Measurements from ENCODE around the gene XRCC1. TPM values are rescaled to one million over a fixed set of nuclear protein-coding genes. Genes with fewer than 3 reads are reported as not detected.

Gene XRCC1, protein sequence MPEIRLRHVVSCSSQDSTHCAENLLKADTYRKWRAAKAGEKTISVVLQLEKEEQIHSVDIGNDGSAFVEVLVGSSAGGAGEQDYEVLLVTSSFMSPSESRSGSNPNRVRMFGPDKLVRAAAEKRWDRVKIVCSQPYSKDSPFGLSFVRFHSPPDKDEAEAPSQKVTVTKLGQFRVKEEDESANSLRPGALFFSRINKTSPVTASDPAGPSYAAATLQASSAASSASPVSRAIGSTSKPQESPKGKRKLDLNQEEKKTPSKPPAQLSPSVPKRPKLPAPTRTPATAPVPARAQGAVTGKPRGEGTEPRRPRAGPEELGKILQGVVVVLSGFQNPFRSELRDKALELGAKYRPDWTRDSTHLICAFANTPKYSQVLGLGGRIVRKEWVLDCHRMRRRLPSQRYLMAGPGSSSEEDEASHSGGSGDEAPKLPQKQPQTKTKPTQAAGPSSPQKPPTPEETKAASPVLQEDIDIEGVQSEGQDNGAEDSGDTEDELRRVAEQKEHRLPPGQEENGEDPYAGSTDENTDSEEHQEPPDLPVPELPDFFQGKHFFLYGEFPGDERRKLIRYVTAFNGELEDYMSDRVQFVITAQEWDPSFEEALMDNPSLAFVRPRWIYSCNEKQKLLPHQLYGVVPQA
- total RNA-seq (ENCODE audit: insufficient read depth, low replicate concordance) = 6.0 TPM

DNA sequence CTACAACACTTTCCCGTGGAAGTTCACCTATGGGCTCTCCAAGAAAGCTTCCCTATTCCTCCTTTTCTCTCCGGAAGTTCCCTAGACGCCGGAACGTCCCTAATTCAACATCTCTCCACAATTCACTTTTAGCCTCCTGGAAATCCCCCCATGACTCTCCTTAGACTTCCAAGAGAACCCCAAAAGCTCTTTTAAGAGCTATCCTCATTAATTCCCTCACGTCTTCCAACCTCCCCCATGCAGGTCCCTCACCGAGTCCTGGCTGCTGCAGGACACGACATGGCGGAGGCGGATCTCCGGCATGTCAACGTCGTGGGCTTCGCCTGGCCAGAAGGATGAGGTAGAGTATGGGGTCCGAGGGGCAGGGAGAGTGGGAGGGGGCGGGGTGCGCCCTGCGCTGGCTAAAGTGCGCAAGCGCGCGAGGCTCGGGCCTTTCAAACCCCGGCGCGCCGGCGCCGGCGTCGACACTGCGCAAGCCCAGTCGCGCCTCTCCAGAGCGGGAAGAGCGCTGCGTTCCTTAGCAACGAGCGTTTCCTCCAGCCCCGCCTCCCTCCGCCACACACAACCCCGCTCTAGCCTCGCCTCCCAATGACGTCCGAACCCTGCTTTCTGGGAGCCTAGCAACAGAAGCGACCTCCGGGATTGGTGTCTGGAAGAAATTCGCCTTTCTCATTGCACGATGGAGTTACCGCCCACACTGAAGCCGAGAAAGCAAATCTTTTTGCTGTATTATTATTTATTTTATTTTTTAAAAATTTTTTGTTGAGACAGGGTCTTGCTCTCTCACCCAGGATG is at the start of gene XRCC1, which contains the start of gene PINLYP:
TSS of gene XRCC1 (minus strand) at position 372 of the 795 bp plus-strand sequence. CDS start at position 303, 69 bp downstream.
TSS of gene PINLYP (plus strand) at position 646 of the 795 bp plus-strand sequence. CDS start 1,391 bp downstream, outside the sequence.
- peak; percentile 100 for DNase-seq (ENCODE audit: low spot score)

- no peak for DNase-seq (ENCODE audit: low spot score)
These were observed 49.6 kb upstream of the XRCC1 start for GRCh38 chr19:43624933-43625332.

DNA sequence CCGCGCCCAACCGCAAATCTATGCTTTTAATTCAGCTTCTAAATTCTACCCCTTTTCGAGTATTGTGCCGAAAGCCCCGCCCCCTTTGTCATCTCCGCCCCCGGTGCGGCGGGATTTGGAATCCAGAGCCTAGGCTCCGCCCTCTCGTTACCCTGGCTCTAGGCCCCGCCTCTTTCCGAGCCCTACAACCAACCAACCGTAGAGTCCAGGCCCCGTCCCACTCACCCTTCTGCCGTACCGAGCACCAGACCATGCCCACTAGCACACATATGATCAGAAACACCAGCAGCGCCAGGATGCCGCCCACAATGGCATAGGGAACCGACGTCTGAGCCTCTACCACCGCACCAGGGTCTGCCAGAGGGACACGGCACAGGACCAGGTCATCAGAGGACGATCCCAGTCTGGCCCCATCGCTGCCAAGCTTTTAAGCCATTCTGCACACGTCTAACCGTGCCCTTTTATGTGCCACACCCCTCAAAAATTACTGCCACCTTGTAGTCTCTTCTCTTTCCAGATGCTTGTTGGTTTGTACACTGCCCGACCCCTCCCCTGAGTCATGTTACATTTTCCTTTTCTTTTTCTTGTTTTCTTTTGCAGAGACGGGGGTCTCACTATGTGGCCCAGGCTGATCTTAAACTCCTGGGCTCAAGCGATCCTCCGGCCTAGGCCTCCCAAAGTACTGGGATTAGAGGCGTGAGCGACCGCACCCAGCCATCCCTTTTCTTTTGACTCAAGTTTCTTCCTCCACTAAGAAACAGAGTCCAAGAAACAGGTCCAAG is 48.8 kb upstream of the XRCC1 start:
- DNase-seq (ENCODE audit: low spot score) = no peak

- DNase-seq (ENCODE audit: low spot score) = no peak
These were observed 47.6 kb upstream of the XRCC1 start for GRCh38 chr19:43622956-43623355.

DNA sequence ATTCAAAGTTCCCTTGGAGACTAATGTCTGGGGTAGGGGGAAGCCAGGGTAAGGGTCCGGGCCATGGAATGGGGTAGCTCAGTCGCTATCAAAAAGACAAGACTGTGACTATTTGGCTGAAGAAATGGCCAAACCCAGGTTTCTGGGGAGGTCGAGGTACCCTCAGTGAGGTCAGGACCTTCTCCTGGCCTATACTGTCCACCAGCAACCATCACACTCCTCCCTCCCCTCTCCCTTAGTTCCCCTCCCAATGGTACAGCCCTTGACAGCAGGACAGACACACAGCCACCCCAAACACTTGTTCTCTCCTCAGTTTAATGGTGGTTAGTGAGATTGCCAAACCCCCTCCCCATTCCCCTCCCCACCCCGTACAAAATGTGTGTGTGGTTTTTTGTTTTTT is 46.7 kb upstream of the XRCC1 start:
- DNase-seq (ENCODE audit: low spot score) = no peak

GRCh38 chr19:43620061-43621001 is 45.0 kb upstream of the XRCC1 start:
- DNase-seq (ENCODE audit: low spot score) = no peak

GRCh38 chr19:43619262-43620060 is 44.1 kb upstream of the XRCC1 start, which contains the start of gene ZNF428:
Gene ZNF428, minus strand, starts transcription at chr19:43619629. Its CDS starts 5,325 bp downstream, at chr19:43614304.
- peak; percentile 95 for DNase-seq (ENCODE audit: low spot score)

DNA sequence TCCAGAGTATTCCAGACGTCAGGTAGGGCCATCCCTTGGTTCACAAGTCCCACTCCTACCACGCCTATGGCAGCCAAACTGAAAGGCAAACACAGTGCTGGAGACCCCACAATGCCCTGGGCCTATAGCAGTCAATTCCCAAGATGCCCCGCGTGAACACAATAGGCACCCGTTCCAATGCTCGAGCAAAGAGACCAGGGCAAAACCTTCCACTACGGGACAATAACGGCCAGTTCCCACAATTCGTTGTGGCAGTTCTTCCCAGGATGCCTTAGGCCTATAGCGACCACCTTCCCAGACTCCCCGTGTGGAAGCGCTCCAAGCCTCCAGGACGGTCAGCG is 43.6 kb upstream of the XRCC1 start:
- no peak for DNase-seq (ENCODE audit: low spot score)

GRCh38 chr19:43616954-43617353 is 41.6 kb upstream of the XRCC1 start:
- DNase-seq (ENCODE audit: low spot score) = no peak

DNA sequence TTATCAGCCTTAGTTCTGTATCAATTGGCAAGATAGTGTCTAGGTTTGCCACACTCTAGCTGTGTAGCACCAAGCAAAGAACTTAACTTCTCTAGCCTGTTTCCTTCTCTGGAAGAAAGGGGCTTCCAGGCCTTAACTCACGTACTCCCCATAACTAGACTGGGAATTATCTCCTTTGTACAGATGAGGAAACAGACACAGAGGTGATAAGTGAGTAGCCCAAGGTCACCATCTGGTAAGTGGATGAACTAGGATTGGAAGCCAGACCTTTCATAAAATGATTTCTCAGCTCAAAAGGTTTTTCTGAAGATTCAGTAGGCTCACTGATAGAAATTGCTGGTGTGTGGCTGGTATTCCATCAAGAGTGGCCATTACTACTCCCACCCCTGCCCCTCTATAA is 41.0 kb upstream of the XRCC1 start:
- no peak for DNase-seq (ENCODE audit: low spot score)

DNA sequence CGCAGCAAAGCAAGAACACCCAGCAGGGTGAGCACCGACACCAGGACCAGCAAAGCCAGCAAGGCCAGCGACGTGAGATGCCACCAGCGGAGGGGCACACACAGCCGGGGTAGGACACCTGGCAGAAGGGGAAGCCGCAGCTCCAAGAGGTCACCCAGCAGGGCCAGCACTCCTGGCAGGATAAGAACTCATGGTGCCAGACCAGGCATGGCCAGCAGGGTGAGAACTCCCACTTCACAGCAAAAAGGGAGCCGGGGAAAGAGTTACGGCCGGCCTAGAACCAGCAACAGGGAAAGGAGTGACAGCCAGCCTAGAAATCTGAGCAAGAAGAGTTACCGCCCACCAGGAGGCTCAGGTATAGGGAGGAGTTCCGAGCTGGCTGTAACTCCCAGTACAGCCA is 37.0 kb upstream of the XRCC1 start:
- no peak for DNase-seq (ENCODE audit: low spot score)

- DNase-seq (ENCODE audit: low spot score) = no peak
These were observed 36.5 kb upstream of the XRCC1 start, which contains the start of gene SRRM5 for GRCh38 chr19:43611788-43612187. Gene SRRM5, plus strand, starts transcription at chr19:43612088. Its CDS starts 34 bp downstream, at chr19:43612122.

DNA sequence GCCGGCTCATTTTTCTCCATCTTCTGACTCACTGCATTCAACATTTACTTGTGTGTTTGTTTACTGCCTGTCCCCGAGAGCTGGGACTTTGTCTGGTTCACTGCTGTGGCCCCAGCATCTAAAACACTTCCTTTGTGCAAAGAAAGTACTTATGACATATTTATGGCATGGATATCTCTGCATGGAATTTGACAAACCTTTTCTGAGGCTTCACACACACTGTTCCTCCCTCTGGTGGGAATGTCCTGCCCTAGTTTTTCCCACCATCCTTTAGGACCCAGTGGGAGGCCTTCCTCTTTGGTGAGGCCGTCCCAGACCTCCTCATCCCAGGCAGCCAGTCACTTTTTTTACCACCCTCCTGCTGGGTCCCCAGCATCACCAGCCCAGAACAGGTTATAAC is 35.2 kb upstream of the XRCC1 start:
- no peak for DNase-seq (ENCODE audit: low spot score)

- no peak for DNase-seq (ENCODE audit: low spot score)
These were observed 34.5 kb upstream of the XRCC1 start for GRCh38 chr19:43609872-43610271.

DNA sequence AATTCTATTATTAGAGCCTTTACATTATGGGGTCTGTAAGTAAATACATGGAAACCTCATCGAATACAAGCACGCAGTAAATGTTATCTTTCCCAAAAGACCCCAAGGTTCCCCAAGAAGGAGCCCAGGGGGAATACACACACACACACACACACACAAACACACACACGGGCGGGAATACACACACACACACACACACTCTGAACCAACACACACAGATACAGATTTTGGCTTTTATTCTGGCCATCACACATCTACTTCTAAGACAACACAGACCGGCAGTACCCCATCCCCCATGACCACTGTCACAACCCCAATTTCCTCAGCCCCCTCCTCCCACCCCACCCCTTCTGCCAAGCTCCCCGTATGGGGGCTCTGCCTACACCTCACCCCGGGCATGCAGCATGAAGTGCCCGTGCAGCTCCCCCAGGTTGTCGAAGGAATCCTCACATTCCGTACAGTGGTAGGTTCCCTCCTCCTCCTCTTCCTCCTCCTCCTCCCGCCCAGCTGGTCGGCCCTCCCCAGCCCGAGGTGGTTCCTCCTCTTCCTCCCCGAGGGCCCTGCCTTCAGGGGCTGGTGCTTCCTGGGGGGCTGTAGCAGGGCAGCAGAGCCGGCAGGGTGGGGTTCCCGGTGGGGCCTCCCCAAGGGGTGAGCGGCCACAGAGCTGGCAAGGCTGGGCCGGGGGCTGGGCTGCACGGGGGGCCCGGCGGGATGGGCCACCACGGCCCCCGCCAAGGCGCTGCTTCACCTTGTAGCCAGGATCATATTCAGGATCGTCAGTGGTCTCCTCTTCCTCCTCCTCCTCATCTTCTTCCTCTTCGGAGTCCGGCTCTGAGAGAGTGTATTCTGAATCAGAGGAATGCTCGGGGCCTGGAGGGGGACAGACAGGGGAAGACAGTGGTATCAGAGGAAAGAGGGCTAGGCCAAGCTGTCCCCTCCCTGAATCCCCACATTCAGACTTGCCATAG is 32.2 kb upstream of the XRCC1 start:
- DNase-seq (ENCODE audit: low spot score) = no peak

- DNase-seq (ENCODE audit: low spot score) = no peak
These were observed 31.4 kb upstream of the XRCC1 start for GRCh38 chr19:43606569-43607229.

DNA sequence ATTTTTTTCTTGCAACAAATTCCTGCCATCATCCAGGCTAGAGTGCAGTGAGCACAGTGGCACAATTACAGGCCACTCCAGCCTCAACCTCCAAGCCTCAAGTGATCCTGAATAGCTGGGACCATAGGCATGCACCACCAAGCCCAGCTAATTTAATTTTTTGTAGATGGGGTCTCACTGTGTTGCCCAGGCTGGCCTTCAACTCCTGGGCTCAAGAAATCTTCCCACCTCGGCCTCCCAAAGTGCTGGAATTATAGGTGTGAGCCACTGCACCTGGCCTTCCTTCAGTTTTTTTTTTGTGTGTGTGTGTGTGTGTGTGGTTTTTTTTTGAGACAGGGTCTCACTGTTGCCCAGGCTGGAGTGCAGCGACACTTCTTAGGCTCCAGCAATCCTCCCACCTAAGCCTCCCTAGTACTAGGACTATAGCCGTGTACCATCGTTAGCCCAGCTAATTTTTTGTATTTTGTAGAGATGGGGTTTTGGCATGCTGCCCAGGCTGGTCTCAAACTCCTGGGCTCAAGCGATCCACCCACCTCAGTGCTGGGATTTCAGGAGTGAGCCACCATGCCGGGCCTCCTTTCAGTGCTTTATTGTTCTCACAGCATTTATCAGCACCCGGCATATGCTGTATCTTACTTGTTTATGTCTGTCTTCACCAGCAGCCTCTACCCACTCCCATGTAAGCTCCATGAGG is 30.7 kb upstream of the XRCC1 start:
- DNase-seq (ENCODE audit: low spot score) = no peak
